IPS-11a (cell line): ENCODE data around the gene DIAPH3.

Source experiments
- H3K4me3 ChIP-seq: one replicate; pipeline ENCODE4 v1.5.1; 2013; ENCODE audit warnings: low read depth, low read length, control low read depth

DIAPH3 gene

DNA sequence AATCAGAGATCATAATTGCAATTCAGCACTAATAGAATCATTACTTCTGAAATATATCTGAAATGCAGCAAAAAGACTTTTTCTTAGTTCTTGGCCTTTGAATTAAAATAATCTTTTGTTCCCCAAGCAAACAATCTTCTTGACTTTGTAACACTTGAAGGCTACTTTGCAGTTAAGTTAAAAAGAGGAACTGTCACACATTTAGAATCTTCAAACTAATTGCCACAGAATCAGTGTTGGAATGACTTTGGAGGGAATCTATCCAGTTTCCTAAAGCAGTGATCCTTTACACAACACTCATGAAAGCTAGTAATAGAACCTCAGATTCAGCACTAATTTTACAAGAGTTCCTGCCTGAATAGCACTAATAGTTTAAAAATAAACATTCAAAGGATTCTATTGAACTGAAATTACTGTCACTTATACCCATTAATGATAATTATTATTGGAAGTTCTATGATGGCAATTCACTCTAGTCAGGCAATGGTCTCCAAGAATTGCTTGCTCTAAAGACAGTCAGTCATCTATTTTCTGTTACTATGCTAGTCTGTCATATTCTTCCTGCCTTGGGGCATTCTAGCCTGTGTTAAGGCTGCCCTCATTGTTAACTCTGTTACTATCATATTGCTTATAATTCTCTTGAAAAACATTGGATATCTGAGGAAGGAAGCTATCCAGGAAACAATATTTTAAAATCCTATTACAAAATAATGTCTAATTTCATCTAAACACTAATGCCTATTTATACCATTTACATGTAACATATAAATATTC lies 362.4 kb downstream of the DIAPH3 start:
- H3K4me3 ChIP-seq = no peak overlapping the region

DNA sequence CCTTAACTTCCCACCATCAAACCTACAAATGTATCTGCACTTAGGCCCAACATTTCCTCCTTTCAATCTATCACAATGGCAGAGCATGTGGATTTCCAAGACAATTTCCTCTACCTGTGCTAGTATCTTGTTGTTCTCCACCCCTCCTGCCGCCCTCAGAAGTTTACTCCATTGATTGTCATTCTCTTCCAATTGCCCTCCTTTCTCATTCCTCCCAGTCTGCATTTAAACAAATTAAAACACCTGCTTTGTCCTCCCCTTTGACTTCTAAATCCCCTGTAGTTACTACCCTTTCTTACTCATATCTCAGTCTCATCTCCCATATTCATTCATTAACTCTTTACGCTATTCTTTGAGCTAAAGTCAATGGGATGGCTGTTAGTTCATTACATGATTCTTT lies 370.6 kb downstream of the DIAPH3 start:
- H3K4me3 ChIP-seq = no peak overlapping the region

DNA sequence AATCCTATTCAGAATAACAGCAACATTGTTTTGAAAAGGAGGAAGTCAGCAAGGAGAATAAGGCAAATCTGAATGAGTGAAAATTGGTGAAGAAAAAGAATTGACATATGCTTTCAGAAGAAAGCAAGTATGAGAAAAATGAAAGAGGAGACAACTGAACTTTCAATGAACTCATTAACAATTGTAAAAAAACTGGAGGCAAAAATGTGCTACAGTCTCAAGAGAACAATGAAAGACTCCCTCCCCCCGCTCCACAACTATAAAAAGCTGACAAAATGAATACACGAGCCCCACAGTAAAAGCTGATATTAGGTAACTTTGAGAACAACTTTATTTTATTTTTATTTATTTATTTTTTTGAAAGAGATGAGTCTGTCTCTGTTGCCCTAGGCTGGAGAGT lies 373.1 kb downstream of the DIAPH3 start:
- H3K4me3 ChIP-seq = no peak overlapping the region

DNA sequence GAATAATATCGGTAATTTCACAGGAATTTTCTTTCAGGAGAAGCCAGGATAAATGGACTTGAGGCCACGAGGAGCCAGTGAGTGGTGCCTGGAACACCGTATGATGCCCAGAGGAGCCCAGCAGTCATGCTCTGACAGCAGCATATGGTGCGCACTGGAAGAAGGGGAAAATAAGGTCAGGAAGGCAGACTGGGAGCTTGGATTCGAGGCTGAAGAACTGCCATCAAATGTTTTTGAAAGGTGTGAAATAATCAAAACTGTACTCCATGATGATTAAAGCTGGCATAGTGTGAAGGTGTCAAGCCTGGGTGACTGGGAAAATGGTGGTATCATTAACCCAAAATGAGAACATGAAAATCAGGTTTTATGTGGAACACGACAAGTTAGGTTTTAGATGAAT lies 374.2 kb downstream of the DIAPH3 start:
- no peak overlapping the region for H3K4me3 ChIP-seq

DNA sequence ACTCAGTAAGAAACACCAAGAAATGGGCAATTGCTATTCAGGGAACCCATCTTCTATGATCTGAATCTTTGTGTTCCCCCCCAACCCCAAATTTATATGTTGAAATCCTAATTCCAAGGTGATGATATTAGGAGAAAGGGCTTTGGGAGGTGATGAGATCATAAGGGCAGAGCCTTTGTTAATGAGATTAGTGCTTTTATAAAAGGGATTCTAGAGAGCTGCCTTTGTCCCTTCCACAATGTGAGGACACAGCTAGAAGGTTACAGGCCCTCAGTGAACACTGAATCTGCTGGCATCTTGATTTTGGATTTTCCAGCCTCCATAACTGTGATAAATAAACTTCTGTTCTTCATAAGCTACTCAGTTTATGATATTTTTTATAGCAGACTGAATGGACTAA lies 376.0 kb downstream of the DIAPH3 start:
- H3K4me3 ChIP-seq = no peak overlapping the region

DNA sequence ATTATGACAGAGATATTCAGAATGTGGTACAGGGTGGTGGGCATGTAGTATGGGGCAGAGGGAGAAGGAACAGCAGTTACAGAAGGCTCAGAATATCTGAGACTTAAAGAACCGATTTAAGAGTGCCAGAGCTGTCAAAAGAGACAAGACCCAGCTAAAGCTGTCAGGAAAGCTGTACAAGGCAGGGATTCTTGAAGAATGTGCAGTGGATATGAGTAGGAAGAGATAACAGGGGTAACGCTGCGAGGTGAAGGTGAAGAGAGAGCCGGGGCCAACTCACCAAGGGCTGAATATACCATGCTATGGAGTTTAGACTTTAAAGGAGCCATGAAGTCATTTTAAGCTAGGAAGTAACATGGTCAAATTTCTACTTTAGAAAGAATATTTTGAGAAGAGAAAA lies 381.0 kb downstream of the DIAPH3 start:
- H3K4me3 ChIP-seq = no peak overlapping the region

DNA sequence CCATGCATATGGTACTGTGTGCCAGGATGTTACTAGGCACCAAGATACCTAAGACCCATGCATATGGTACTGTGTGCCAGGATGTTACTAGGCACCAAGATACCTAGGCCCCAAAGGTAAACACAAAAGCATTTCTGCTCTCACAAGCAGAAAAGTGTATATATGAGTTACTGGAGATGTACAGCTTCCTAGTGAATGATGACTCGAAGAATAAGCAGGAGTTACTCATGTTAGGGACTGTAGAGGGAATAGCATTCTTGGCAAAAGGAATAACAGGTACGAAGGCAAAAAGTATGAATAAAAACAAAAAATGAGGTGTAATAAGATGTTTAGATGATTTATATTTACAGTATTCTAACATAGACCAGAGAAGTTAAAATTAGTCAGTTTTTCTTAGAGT lies 383.7 kb downstream of the DIAPH3 start:
- no peak overlapping the region for H3K4me3 ChIP-seq

DNA sequence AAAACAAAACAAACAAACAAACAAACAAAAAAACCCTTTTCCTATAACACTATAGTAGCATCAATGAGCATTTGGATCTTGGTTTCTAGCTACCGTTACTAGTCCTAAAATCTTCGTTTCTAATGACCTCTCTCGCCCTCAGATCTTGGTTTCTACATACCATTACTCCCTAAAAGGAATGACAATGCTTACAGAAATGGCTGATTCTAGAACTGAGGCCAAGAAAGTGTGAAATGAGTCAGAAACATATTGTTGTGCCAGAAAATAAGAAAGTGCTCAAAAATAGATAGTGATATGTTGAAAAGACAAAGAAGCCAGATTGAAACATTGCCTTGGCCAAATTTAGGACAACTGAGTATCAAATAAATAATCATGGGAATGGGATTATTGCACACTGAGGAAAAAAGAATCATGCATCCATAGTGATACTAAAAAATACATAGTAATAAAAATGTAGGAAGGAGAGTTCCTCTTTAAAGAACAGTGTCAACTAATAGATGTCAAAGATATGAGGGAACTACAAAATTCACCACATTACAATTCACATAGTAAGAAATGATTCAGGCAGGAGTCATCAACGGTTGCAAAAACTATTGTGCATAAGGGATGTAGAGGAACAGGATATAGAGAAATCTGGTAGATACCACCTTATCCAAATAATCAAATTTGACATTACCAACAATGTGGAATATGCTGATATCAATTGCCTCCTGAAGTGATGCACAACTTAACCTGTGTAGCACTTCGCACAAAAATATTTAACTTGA lies 386.6 kb downstream of the DIAPH3 start:
- H3K4me3 ChIP-seq = no peak overlapping the region

DNA sequence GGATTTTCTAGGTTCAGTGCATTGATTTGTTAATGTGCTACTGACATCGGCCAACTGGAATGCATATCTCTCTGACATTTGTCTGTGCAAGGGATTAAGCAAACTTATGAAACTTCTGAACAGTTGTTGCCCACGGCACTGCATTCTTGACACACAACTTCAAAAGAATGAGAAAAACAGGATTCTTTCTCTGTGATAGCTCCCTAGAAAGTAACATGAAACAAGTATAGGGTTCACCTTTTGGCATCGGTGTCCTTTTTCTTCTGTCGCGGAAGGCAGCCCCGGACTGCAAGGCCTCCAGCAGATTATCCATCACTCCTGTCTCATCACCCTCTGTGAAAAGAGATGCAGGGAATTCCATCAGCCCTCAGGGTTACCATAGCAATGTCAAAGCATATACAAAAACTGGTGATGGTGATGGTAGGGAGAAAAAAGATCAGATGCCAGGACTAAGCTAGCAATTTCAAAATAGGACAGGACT lies 389.2 kb downstream of the DIAPH3 start:
- no peak overlapping the region for H3K4me3 ChIP-seq

DNA sequence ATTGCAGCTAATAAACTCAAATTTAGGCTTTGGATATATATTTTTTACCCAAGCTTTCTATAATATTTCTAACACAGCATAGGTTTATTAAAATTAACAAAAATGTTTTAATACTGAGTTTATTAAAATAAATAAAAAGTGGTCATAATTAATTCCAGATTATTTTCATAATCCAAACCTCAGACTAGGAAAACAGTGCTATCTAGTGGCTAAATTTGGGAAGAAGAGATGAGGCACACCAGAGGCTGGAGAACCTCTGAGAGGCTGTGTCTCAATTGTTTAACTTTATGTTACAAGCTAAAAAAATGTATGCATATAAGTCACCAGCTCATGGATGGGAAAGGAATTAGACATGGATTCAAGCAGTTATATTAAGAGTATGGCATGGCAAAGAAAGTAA lies 392.5 kb downstream of the DIAPH3 start:
- H3K4me3 ChIP-seq = no peak overlapping the region

DNA sequence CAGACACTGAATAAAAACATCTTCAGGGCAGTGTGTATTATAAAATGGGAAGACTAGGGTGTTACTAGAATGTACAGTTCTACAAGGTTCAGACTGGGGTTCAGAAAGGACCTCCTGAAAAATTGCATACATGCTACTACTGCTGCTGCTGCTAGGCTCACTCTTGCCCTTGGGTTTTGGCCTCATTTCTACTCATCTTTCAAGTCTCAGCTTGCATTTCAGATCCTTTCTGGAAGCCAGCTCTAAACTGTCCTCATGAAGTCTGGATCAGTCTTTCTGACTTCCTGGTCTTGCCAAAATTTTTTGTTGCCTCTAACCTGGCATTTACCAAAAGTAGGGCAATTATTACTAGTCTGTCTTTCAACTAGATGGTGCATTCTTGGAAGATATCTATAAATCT lies 393.3 kb downstream of the DIAPH3 start:
- no peak overlapping the region for H3K4me3 ChIP-seq

DNA sequence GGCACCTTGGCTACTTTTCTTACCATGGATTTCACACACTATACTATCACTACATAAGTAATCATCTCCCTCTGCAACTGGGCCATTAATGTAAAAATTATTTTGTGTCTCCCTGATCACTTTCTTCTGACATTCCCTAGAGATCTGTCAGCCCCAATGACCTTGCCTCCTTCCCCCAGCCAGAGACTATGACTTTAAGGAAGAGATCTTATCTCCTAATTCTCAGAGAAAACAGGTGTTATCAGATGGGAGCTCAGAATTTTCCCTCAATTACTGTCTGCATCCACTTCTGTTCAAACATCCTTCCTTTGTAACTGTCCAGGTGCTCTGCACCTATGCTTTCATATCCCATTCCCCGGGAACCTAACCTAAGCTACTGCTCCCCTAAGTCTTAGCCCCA lies 397.5 kb downstream of the DIAPH3 start:
- H3K4me3 ChIP-seq = no peak overlapping the region

DNA sequence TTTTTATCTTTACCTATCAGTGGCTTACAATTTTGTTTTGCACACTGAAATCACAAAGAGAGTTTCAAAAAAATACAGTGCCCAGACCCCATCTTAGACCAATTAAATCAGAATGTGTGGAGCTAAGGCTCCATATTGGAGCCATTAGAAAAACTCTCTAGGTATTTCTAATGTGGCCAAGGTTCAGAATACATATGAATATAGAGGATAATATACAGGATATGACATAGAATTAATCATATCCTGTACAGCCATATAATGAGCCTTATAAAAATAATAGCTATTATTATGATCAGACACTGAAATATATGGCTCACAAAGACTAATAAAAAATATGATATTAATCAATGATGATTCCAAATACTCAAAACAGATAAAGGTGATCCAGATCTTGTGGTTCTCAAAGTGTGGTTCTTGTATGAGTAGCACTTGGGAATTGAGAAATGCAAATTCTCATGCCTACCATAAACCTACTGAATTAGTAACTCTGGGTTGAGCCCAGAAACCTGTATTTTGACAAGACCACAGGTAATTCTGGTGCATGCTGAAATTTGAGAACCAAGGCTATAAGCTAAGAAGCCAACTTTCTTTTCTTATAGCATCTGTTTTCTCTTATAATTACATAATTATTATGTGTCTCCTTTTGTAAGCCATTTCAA lies 408.0 kb downstream of the DIAPH3 start:
- no peak overlapping the region for H3K4me3 ChIP-seq

DNA sequence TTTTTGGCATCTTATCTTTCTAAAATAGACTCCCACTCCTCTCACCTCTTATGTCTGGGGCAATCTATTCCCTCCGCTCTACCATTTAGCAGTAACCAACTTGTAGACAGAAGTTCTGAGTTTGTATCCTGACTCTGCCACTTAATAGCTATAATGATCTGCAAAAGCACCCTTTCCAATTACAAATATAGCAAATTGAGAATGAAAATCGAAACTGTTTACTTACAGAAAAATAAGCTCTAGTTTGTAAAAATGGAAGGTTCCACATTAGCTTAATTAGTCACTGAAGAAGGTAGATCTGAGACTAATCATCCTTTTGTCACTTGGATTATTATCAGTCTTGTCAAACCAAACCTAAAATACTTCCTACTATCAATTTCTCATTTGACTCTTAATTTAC lies 409.3 kb downstream of the DIAPH3 start:
- H3K4me3 ChIP-seq = no peak overlapping the region

DNA sequence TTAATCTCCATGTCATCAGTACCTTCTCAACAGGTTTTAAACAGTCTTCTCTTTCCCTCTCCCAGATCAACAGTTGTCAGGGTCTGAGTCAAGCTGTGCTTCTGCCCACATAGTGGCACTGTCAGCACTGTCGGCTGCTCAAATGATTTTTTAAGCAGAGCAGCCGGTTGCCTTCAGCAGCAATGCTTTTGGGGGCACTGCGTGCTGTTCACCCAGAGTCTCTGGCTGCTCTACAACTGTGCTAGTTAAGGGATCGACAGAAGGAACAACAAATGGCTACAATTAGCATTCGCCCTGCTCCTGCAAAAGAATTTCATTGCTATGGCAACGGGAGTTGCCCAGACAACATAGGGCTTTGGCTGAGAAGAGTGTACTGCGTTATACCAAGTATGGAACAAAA lies 412.9 kb downstream of the DIAPH3 start:
- H3K4me3 ChIP-seq = no peak overlapping the region

DNA sequence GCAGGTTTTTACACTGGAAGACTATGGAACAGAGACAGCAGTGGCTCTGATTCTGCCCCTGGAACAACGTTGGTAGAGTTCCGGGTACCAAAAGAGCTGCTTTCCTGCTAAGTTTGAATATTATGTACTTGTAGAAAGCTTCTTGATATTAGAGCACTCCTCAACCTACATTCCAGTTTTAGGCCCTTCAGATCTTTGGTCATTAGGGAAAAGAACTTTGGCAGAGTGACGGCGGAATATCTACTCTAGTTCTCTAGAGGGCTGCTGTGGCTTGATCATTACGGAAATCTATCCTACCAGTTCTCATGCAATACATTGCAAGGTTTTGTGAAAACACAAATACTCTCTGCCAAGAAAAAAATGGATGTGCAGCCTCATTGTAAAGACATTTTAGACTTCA lies 415.7 kb downstream of the DIAPH3 start:
- no peak overlapping the region for H3K4me3 ChIP-seq

DNA sequence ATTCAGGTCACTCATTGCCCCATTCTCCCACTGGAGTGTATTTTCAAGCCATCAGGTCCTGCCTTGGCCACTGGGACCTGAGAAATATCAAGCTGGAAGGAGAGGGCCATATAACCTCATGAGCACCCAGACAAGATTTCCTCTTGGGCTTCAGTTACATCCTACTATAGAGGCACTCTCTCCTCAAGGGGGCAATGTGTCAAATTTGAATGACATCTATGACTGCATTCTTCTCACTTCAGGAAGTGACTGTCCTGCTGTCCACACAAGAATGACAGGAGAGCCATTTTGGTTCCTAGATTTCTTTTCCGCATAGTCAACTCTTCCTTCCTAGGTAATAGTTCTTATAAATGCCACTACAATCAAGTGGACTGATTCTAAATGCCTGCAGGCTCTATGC lies 416.2 kb downstream of the DIAPH3 start:
- no peak overlapping the region for H3K4me3 ChIP-seq

DNA sequence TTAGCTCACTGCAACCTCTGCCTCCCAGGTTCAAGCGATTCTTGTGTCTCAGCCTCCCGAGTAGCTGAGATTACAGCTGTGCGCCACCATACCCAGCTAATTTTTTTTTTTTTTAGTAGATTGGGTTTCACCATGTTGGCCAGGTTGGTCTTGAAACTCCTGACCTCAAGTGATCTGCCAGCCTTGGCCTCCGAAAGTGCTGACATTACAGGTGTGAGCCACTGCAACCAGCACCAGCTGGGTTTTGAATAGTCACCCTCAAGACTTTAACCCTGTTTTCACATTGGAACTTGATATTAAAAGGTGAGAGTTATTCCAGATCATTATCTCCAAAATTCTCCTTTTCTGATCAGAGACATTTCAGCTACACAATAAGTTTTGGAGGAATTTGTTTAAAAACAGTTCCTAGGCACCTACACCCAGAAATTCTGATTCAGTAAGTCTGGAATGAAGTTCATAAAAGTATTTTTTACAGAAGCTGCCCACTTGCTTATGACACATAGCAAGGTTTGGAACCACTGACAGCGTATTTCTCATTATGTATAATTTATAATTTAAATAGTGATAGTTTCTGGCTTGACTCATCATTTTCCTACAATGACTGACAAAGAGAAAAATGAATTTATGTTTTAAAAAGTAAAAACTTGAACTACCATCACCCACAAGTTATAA lies 417.3 kb downstream of the DIAPH3 start:
- no peak overlapping the region for H3K4me3 ChIP-seq

DNA sequence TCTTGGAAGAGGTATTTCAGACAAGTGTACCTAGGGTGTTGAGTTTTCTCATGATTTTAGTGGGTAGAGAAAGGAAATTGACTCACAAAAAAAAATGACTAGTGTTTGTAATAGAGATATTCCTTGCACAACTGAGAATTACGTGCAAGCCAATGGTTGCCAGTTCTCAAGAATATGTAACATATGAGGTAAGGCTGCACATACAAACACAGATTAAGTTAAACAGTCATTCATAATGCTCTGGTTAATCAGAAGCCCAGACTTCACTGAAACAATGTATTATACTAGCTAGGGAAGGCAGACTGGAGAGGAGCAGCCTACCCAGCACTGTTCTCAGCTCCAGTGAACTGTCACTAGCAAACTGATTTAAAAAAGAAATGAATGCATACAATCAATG lies 418.3 kb downstream of the DIAPH3 start:
- no peak overlapping the region for H3K4me3 ChIP-seq

DNA sequence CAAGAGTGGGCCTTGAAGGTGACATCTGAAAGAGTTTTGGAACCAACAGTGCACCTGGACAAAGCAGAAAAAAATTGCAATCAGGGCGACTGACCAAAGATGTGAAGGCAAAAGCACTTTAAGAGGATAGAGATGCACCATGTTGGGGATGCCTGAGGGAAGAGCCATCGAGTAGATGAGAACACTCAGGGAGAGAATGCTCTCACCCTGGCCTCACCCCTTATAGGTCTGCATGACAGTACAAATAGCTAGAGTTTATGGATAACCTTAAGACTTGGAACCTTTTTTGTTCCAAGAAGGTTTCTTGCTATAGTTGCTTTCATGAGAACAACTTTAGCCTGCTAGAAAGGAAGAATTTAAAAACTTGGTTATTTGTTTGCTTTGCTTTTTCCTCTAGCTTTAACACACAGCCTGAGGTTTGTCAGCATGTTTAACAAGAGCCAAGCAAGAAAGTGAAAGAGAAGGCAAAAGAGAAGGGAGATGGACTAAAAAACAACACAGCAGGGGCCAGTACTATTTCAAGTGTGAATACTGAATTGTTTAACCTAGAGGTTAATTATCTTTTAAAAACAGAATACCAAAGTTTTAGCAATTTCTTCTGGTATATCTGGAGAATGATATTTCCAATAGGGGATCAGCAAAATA lies 418.9 kb downstream of the DIAPH3 start:
- H3K4me3 ChIP-seq = no peak overlapping the region

DNA sequence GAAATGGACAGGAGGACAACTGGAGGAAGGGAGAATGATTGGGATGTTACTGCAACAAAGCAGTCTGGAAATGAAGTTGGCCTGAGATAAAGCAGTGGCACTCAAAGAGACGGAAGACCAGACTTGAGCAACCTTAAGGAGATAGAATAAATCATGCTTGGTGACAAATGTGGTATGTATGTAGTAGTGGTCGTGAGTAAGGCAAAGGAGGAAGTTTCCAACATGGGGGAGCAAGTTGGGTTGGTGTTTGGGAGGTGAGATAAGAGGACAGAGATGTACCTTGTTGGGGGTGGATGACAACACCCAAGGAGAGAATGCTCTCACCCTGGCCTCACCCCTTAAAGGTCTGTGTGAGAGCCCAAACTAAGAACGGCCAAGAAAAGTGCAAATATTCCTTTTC lies 420.5 kb downstream of the DIAPH3 start:
- no peak overlapping the region for H3K4me3 ChIP-seq
